HepG2 (cell line): ENCODE results near the gene NUBP2.

Experiments
- ATF7 ChIP-seq, 2 experiments: fragments of 450-650 bp in 1 of 2; sonication (generic) in 1 of 2; formaldehyde crosslinking in 1 of 2; IDR thresholded peaks; 2 replicates each; pipeline versions ENCODE4 v1.4.0 to v1.6.1; 2016 to 2020; ENCODE audit warnings: antibody characterized with exemption in 1 of 2, mild to moderate bottlenecking in 1 of 2, missing genetic modification reagents in 1 of 2
- CTCF ChIP-seq: sonication (generic); formaldehyde crosslinking; IDR thresholded peaks from 2 replicates; pipeline ENCODE4 v1.5.0; 2020; ENCODE audit warnings: mild to moderate bottlenecking, missing genetic modification reagents, moderate library complexity
- DNMT3B ChIP-seq: conservative IDR thresholded peaks from 2 replicates; pipeline ENCODE4 v1.6.1; 2016; ENCODE audit warnings: missing biosample characterization, control low read depth
- HNRNPL ChIP-seq: fragments of 200-400 bp; formaldehyde crosslinking; IDR thresholded peaks from 2 replicates; pipeline ENCODE4 v1.6.1; 2017; ENCODE audit warnings: mild to moderate bottlenecking, low read depth, low read length
- JUN ChIP-seq: sonication (generic); formaldehyde crosslinking; IDR thresholded peaks from 2 replicates; pipeline ENCODE4 v1.4.0; 2020; ENCODE audit warnings: mild to moderate bottlenecking, missing genetic modification reagents
- MYNN ChIP-seq: sonication (generic); formaldehyde crosslinking; IDR thresholded peaks from 2 replicates; pipeline ENCODE4 v1.4.0; 2020; ENCODE audit warnings: mild to moderate bottlenecking, low read depth, missing genetic modification reagents
- NFE2 ChIP-seq: sonication (generic); formaldehyde crosslinking; IDR thresholded peaks from 2 replicates; pipeline ENCODE4 v1.4.0; 2020; ENCODE audit warnings: missing genetic modification reagents
- NR2F6 ChIP-seq, 2 experiments: IDR thresholded peaks; 2 replicates each; pipeline ENCODE4 v1.6.1; 2016; ENCODE audit warnings: antibody characterized with exemption in 1 of 2, mild to moderate bottlenecking in 1 of 2
- PBX2 ChIP-seq: IDR thresholded peaks from 2 replicates; pipeline ENCODE4 v1.6.1; 2016; ENCODE audit warnings: control low read depth
- TCF7 ChIP-seq: sonication (generic); IDR thresholded peaks from 2 replicates; pipeline ENCODE4 v1.6.1; 2016; ENCODE audit warnings: antibody characterized with exemption, low read depth
- TOE1 ChIP-seq: sonication (generic); formaldehyde crosslinking; IDR thresholded peaks from 2 replicates; pipeline ENCODE4 v1.4.0; 2020; ENCODE audit warnings: mild to moderate bottlenecking, missing genetic modification reagents
- ZNF432 ChIP-seq: sonication (generic); formaldehyde crosslinking; IDR thresholded peaks from 2 replicates; pipeline ENCODE4 v1.5.0; 2020; ENCODE audit warnings: missing genetic modification reagents, mild to moderate bottlenecking, borderline replicate concordance
- TF ChIP-seq, protein P1 (sequence below), 2 experiments: sonication (generic) in 1 of 2; formaldehyde crosslinking in 1 of 2; IDR thresholded peaks; 2 replicates each; pipeline versions ENCODE4 v1.5.1 to v1.6.1; 2011 to 2020; ENCODE audit warnings: borderline replicate concordance in 1 of 2, low read depth in 1 of 2, low read length in 1 of 2, mild to moderate bottlenecking in 1 of 2, missing genetic modification reagents in 1 of 2, moderate library complexity in 1 of 2
- TF ChIP-seq, protein P2 (sequence below): IDR thresholded peaks from 2 replicates; pipeline ENCODE4 v1.6.1; 2012; ENCODE audit warnings: inconsistent platforms

DNA sequence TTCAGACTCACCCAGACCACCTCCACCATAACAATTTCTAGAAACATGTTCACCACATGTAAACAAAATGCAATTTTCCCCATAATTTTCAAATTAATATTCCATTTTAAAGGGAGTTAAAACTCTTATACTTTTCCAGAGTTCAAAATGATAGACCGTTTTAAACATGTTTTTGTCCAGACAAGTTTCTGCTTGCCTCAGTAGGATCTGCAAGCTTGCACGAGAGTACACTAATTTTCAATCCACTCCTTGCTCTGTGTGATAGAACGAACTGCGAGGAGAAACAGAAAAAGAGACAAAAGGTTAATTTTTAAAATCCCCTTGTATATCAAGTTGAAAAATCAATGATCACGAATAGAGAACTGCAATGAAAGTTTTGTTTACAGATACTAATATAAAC, 51.3 kb downstream of the NUBP2 start:
- TF ChIP-seq NFE2 (CRISPR knock-in tag) (no peak), DNMT3B (no peak), TOE1 (CRISPR knock-in tag) (no peak), NR2F6 (IDR thresholded peaks at IDR 0.05) (no peak), NR2F6 (CRISPR knock-in tag; IDR thresholded peaks at IDR 0.05) (no peak), JUN (CRISPR knock-in tag) (no peak), ZNF432 (CRISPR knock-in tag) (no peak), CTCF (CRISPR knock-in tag) (no peak), HNRNPL (no peak), ATF7 (IDR thresholded peaks at IDR 0.05) (no peak), ATF7 (CRISPR knock-in tag; IDR thresholded peaks at IDR 0.05) (no peak), MYNN (no peak), PBX2 (no peak), TCF7 (no peak)
- TF ChIP-seq, protein P1, sequence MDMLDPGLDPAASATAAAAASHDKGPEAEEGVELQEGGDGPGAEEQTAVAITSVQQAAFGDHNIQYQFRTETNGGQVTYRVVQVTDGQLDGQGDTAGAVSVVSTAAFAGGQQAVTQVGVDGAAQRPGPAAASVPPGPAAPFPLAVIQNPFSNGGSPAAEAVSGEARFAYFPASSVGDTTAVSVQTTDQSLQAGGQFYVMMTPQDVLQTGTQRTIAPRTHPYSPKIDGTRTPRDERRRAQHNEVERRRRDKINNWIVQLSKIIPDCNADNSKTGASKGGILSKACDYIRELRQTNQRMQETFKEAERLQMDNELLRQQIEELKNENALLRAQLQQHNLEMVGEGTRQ (IDR thresholded peaks at IDR 0.05; ENCODE audit: low read depth, low read length) = no peak
- TF ChIP-seq, protein P1 (CRISPR knock-in tag; IDR thresholded peaks at IDR 0.05; ENCODE audit: borderline replicate concordance) = no peak
- TF ChIP-seq, protein P2, sequence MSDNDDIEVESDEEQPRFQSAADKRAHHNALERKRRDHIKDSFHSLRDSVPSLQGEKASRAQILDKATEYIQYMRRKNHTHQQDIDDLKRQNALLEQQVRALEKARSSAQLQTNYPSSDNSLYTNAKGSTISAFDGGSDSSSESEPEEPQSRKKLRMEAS = no peak
